ENCODE measurements around the gene TRAPPC13.
"Not testable (repeated sequence)": the region's sequence is repeated elsewhere in the genome, so short reads cannot be mapped to it uniquely, and the experiment has no call there.

The TRAPPC13 gene

GRCh38 chr5:65676056-65676455, 51.2 kb downstream of the TRAPPC13 start:
- DNase-seq (ENCODE audit: low read depth): not testable (repeated sequence)

- no peak for DNase-seq (ENCODE audit: low read depth)
Measured at GRCh38 chr5:65682148-65682547, 57.3 kb downstream of the TRAPPC13 start.

DNA sequence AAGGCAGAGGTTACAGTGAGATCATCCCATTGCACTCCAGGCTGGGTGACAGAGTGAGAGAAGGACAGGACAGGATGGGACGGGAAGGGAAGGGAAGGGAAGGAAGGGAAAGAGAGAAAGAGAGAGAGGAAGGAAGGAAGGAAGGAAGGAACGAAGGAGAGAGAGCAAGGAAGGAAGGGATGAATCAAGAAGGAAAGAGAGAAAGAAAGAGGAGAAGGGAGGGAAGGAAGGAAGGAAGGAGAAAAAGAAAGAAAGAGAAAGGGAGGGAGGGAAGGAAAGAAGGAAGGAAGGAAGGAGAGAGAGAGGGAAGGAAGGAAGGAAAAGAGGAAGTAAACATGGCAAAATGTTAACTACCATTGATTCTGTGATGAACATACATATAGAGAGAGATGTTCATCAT, 68.3 kb downstream of the TRAPPC13 start:
- DNase-seq (ENCODE audit: low read depth): no peak

- DNase-seq (ENCODE audit: low read depth): no peak
Measured at GRCh38 chr5:65695162-65695755, 70.4 kb downstream of the TRAPPC13 start.

- no peak for DNase-seq (ENCODE audit: low read depth)
Measured at GRCh38 chr5:65695896-65696295, 71.1 kb downstream of the TRAPPC13 start.

DNA sequence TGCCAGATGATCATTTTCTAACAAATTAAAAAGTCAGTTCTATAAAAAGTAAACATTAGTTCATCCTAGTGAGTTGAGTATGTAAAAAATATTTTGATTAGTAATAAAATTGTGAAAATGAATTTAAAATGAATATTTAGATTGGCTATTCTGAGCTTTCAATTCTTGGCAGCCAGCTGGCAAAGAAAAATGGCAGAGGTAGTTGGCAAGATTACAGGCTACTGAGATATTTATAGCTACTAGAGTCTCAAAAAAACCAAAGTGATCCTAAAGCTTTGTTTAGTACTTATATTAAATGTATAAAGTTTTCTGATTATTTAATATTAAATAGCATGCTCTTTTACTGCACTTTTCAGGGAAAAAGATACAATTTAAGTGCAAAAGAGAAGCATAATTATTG, 72.1 kb downstream of the TRAPPC13 start:
- no peak for DNase-seq (ENCODE audit: low read depth)

DNA sequence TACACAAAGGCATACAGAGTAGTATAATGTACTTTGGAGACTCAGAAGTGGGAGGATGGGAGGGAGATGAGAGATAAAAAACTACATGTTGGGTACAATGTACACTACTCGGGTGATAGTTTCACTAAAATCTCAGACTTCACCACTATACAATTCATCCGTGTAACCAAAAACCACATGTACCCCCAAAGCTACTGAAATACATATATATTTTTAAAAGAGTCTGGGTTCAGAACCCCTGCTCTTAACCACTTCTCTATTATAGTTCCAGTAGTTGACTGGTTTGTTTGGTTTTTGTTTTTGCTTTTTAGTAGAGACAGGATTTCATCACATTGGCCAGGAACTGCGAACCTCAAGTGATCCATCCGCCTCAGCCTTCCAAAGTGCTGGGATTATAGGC, 74.5 kb downstream of the TRAPPC13 start:
- DNase-seq (ENCODE audit: low read depth): no peak

- no peak for DNase-seq (ENCODE audit: low read depth)
Measured at GRCh38 chr5:65702036-65702435, 77.2 kb downstream of the TRAPPC13 start.

GRCh38 chr5:65704621-65705239, 79.9 kb downstream of the TRAPPC13 start:
- DNase-seq (ENCODE audit: low read depth): no peak

DNA sequence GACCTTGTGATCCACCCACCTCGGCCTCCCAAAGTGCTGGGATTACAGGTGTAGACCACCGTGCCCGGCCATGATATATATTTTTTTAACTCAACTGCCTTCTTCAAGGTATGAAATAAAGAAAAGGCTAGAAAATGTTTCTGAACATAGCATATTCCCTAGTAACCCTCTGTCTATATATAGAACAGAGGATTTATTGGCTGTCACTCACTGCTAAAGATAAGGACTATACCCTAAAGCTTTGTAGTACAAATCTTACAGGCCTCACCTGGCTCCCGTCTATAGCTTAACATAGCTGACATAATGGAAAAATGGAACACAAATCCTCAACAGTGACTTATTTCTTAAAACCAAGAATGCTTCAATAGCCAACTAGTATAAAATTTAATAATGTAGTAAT, 82.8 kb downstream of the TRAPPC13 start:
- DNase-seq (ENCODE audit: low read depth): no peak

GRCh38 chr5:65708145-65708544, 83.3 kb downstream of the TRAPPC13 start:
- no peak for DNase-seq (ENCODE audit: low read depth)
